A549 (cell line): Measurements from ENCODE around the gene DEFB128.

Experiments
- CTCF ChIP-seq: fragments of >200 bp; sonication (Bioruptor Twin); formaldehyde crosslinking; IDR thresholded peaks from 3 replicates; pipeline ENCODE4 v1.5.1; 2016
- ELK1 ChIP-seq: fragments of 150-350 bp; IDR thresholded peaks from 2 replicates; pipeline ENCODE4 v1.6.1; 2014; ENCODE audit warnings: low read depth, mild to moderate bottlenecking, low read length
- HDAC2 ChIP-seq: fragments of 200-600 bp; sonication (generic); IDR thresholded peaks from 2 replicates; pipeline ENCODE4 v1.6.1; 2016
- MAX ChIP-seq: IDR thresholded peaks from 2 replicates; pipeline ENCODE4 v1.6.1; 2012
- NPAS2 ChIP-seq: fragments of 250-450 bp; sonication (Bioruptor Pico); IDR thresholded peaks from 2 replicates; pipeline ENCODE4 v1.8.0; 2022; ENCODE audit warnings: mild to moderate bottlenecking, moderate library complexity, borderline replicate concordance
- PBX3 ChIP-seq: IDR thresholded peaks from 2 replicates; pipeline ENCODE4 v1.6.1; 2012
- POLR2A ChIP-seq: IDR thresholded peaks from 2 replicates; pipeline ENCODE4 v1.6.1; 2012; ENCODE audit warnings: mild to moderate bottlenecking, low read length
- RARB ChIP-seq: fragments of 250-450 bp; sonication (Bioruptor Pico); IDR thresholded peaks from 2 replicates; pipeline ENCODE4 v1.8.0; 2021; ENCODE audit warnings: mild to moderate bottlenecking, moderate library complexity
- RCOR1 ChIP-seq: fragments of 150-350 bp; IDR thresholded peaks from 2 replicates; pipeline ENCODE4 v1.6.1; 2014; ENCODE audit warnings: antibody characterized with exemption, low read length, low read depth
- REST ChIP-seq: fragments of 200-600 bp; sonication (generic); IDR thresholded peaks from 2 replicates; pipeline ENCODE4 v1.6.1; 2016; ENCODE audit warnings: antibody characterized with exemption, mild to moderate bottlenecking, moderate library complexity
- SMC3 ChIP-seq: fragments of >200 bp; sonication (Bioruptor Twin); formaldehyde crosslinking; IDR thresholded peaks from 3 replicates; pipeline ENCODE4 v1.6.1; 2018; ENCODE audit warnings: inconsistent platforms
- USF2 ChIP-seq: fragments of 450-650 bp; IDR thresholded peaks from 2 replicates; pipeline ENCODE4 v1.6.1; 2014; ENCODE audit warnings: antibody characterized with exemption
- ZFP36 ChIP-seq: fragments of 450-650 bp; IDR thresholded peaks from 2 replicates; pipeline ENCODE4 v1.6.1; 2014; ENCODE audit warnings: borderline replicate concordance; ENCODE audit not compliant: partially characterized antibody

GRCh38 chr20:235891-236290, 46.4 kb upstream of the DEFB128 start:
- TF ChIP-seq POLR2A (no peak), RARB (CRISPR knock-in tag) (no peak), CTCF (no peak), RCOR1 (no peak), ZFP36 (no peak), HDAC2 (no peak), USF2 (no peak), REST (no peak), SMC3 (peak; percentile 13; the same call in 1 of the 3 replicates), PBX3 (no peak), MAX (no peak), ELK1 (no peak), NPAS2 (CRISPR knock-in tag) (no peak)
